Activated naive CD8-positive, alpha-beta T cell treated with anti-CD3 and anti-CD28 coated beads, Interleukin-2, amount 50 U/mL, for 16 hours (primary cell): ENCODE measurements around the gene SPG11.

Experiments
- DNase-seq: peaks from one replicate; pipeline ENCODE4 v3.0.0-alpha.2; 2020; ENCODE audit warnings: low read depth, low spot score

SPG11 gene

GRCh38 chr15:44530653-44531052 lies 132.8 kb downstream of the SPG11 start:
- no peak for DNase-seq

GRCh38 chr15:44529864-44530604 lies 133.4 kb downstream of the SPG11 start:
- DNase-seq: no peak

GRCh38 chr15:44527241-44527640 lies 136.2 kb downstream of the SPG11 start:
- DNase-seq: no peak

- DNase-seq: no peak
Observed at GRCh38 chr15:44525018-44525417, 138.4 kb downstream of the SPG11 start.

DNA sequence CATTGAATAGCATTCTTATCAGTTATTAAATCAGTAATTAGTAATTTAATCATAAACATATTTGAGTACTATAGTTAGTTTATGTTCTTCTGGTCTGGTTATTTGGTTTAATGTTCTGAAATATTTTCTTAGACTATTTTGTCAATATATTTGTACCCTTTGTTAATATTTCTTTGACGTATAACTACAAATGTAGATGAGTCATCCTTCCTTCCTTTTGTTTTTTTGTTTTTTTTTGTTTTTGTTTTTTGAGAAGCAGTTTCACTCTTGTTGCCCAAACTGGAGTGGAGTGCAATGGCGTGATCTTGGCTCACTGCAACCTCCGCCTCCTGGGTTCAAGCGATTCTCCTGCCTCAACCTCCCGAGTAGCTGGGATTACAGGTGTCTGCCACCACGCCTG lies 143.9 kb downstream of the SPG11 start:
- DNase-seq: no peak

DNA sequence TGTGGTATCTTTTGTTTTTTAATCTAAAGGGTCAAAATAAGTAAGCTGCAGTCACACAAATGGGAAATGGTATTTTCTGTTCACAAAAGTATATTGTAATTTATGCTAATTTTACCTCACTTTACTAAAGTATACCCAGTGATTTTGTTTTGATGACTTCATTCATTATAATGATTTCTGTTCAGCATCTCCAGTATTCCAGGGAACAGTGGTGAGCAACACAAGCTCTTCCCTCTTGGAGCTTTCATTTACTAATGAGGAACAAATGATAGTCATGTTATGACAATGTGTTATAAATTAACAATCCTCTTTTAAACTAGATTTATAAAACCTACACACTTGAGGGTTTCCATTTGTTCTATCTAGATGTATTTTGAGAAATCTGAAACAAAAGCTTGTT lies 147.0 kb downstream of the SPG11 start:
- no peak for DNase-seq
